HL-60 (cell line): ENCODE data around the gene KLHL20.

ENCODE experiments used
- DNase-seq, 2 experiments: peaks; one replicate each; pipeline ENCODE4 v3.0.0-alpha.2; 2010 to 2020; ENCODE audit warnings: low read depth in 1 of 2, low spot score in 1 of 2
- H3K27ac ChIP-seq: fragments of 250-450 bp; sonication (Bioruptor Pico); replicated peaks from 2 replicates; pipeline ENCODE4 v1.5.1; 2020; ENCODE audit warnings: mild to moderate bottlenecking, moderate library complexity
- H3K27me3 ChIP-seq: fragments of 250-450 bp; sonication (Bioruptor Pico); 2 replicates; pipeline ENCODE4 v1.5.1; 2021; ENCODE audit warnings: mild to moderate bottlenecking, moderate library complexity; ENCODE audit not compliant: insufficient read depth, poor library complexity, severe bottlenecking
- H3K4me3 ChIP-seq: replicated peaks from 2 replicates; pipeline ENCODE4 v1.5.1; 2011; ENCODE audit warnings: mild to moderate bottlenecking, control low read depth, low read length; ENCODE audit not compliant: insufficient read depth
- GABPA ChIP-seq: IDR thresholded peaks from 2 replicates; pipeline ENCODE4 v1.6.1; 2012; ENCODE audit warnings: low read depth
- POLR2AphosphoS5 ChIP-seq: IDR thresholded peaks from 2 replicates; pipeline ENCODE4 v1.6.1; 2012; ENCODE audit warnings: low read depth
- SPI1 ChIP-seq: IDR thresholded peaks from 2 replicates; pipeline ENCODE4 v1.6.1; 2012; ENCODE audit warnings: low read depth, mild to moderate bottlenecking, borderline replicate concordance
- TF ChIP-seq, protein P1 (sequence below): IDR thresholded peaks from one replicate; pipeline ENCODE4 v1.5.1; 2011; ENCODE audit warnings: low read length, control low read depth, inconsistent platforms; ENCODE audit not compliant: insufficient read depth
- TF ChIP-seq, protein P2 (sequence below): IDR thresholded peaks from 2 replicates; pipeline ENCODE4 v1.6.1; 2012; ENCODE audit warnings: low read depth; ENCODE audit not compliant: insufficient replicate concordance

Gene KLHL20

DNA sequence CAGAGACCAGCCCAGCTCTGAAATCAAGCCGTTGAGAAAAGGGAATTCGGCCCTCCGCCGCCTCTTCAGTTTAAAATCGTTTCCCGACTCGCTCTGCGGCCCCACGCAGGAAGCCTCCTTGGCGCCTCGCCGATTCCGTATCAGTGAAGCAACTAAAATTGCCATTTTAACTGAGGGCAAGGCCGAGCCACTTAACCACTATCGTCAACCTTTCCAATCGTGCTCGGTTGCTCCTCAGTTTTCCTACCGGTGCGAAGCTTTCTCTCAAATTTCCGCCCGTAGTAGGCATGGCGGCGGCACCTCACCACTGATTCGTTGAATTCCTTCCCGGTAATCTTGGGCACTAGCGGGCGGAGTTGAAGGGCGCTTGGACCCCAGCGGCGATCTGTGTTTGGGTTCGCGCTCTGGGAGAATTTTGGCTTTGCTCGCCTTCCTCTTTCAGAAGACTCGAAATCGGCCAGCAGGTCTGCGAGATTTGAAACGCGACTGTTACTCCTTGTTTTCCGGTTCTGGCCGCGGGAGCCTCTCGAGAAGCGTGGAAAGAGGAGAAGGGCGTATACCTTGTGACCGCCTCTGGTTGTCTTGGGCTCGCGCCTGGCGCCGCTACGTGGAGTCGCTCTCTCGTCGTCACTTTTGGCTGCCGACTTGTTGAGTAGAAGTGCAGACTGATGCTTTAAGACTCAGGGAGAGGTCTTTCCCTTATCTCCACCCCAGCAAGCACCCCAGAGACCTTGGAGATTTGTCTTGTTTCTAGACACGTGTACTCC, 109.7 kb downstream of the KLHL20 start, which contains the start of the genes CENPL and DARS2:
TSS of gene CENPL (minus strand) at position 569 of the 767 bp plus-strand sequence. CDS start 13,584 bp downstream, outside the sequence.
TSS of gene DARS2 (plus strand) at position 359 of the 767 bp plus-strand sequence. CDS start 557 bp downstream, outside the sequence.
- H3K4me3 ChIP-seq: peak within 1 kb of the TSS; percentile 77
- no peaks in the 10 kb centered on the region for H3K27me3 ChIP-seq
- TF ChIP-seq SPI1 (no peak; the same call in 1 of the 2 replicates), POLR2AphosphoS5 (peak; percentile 66; the same call in 1 of the 2 replicates), GABPA (peak; percentile 61)
- TF ChIP-seq, protein P1, sequence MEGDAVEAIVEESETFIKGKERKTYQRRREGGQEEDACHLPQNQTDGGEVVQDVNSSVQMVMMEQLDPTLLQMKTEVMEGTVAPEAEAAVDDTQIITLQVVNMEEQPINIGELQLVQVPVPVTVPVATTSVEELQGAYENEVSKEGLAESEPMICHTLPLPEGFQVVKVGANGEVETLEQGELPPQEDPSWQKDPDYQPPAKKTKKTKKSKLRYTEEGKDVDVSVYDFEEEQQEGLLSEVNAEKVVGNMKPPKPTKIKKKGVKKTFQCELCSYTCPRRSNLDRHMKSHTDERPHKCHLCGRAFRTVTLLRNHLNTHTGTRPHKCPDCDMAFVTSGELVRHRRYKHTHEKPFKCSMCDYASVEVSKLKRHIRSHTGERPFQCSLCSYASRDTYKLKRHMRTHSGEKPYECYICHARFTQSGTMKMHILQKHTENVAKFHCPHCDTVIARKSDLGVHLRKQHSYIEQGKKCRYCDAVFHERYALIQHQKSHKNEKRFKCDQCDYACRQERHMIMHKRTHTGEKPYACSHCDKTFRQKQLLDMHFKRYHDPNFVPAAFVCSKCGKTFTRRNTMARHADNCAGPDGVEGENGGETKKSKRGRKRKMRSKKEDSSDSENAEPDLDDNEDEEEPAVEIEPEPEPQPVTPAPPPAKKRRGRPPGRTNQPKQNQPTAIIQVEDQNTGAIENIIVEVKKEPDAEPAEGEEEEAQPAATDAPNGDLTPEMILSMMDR: no peak
- TF ChIP-seq, protein P2, sequence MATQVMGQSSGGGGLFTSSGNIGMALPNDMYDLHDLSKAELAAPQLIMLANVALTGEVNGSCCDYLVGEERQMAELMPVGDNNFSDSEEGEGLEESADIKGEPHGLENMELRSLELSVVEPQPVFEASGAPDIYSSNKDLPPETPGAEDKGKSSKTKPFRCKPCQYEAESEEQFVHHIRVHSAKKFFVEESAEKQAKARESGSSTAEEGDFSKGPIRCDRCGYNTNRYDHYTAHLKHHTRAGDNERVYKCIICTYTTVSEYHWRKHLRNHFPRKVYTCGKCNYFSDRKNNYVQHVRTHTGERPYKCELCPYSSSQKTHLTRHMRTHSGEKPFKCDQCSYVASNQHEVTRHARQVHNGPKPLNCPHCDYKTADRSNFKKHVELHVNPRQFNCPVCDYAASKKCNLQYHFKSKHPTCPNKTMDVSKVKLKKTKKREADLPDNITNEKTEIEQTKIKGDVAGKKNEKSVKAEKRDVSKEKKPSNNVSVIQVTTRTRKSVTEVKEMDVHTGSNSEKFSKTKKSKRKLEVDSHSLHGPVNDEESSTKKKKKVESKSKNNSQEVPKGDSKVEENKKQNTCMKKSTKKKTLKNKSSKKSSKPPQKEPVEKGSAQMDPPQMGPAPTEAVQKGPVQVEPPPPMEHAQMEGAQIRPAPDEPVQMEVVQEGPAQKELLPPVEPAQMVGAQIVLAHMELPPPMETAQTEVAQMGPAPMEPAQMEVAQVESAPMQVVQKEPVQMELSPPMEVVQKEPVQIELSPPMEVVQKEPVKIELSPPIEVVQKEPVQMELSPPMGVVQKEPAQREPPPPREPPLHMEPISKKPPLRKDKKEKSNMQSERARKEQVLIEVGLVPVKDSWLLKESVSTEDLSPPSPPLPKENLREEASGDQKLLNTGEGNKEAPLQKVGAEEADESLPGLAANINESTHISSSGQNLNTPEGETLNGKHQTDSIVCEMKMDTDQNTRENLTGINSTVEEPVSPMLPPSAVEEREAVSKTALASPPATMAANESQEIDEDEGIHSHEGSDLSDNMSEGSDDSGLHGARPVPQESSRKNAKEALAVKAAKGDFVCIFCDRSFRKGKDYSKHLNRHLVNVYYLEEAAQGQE: peak; percentile 6
- peak; percentile 85 to 98 for DNase-seq
- peak within 1 kb of the TSS; percentile 87 for H3K27ac ChIP-seq

DNA sequence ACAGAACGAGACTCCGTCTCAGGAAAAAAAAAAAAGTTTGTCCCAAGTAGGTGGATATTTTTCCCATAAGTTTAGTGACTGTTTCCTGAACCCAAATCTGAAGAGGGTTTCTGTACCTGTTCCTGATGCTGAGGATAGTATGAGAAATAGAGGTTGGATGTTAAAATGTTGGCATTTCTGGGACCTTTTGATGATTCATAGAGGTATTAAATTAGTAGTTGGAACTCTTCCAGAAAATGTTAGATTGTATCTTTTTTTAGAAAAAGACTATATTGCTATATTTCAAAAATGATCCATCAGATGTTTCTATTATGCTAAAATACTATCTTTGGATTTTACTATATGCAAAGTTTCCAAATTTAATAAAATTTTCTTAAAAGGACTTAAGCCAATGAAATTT, 112.8 kb downstream of the KLHL20 start:
- Histone ChIP-seq H3K4me3 (no peak overlapping the region; the same call in 1 of the 2 replicates), H3K27me3 (no peaks in the 10 kb centered on the region), H3K27ac (no peak overlapping the region)
- TF ChIP-seq GABPA (no peak), SPI1 (no peak), POLR2AphosphoS5 (no peak)
- TF ChIP-seq, protein P1: no peak
- TF ChIP-seq, protein P2: no peak
- DNase-seq: no peak

DNA sequence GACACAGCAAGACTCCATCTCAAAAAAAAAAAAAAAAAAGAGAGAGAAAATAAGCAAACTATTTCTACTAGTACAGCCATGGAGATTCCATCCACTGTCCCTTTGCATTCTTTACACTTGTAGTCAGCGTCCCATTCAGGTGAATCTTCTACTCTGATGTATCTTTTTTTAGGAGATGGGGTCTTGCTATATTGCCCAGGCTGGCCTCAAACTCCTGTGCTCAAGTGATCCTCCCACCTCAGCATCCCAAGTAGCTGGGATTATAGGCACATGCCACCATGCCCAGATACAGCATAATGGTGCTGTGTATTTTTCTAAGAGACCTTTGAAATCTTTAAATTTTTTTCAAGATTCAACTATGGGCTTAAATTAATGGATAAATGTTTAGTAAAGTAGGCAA, 118.0 kb downstream of the KLHL20 start:
- DNase-seq: no peak
- TF ChIP-seq POLR2AphosphoS5 (no peak), GABPA (no peak), SPI1 (no peak)
- TF ChIP-seq, protein P1: no peak
- TF ChIP-seq, protein P2: no peak
- no peak overlapping the region for H3K27ac ChIP-seq
- H3K4me3 ChIP-seq: no peak overlapping the region
- no peaks in the 10 kb centered on the region for H3K27me3 ChIP-seq
